Type B pancreatic cell (in vitro differentiated cells): ENCODE data around the gene LRMDA. TPM values are rescaled to one million over a fixed set of nuclear protein-coding genes. Genes with fewer than 3 reads are reported as not detected.

ENCODE experiments used
- DNase-seq: peaks from one replicate; pipeline ENCODE4 v3.0.0; 2021; ENCODE audit warnings: mixed read lengths; ENCODE audit not compliant: unreplicated experiment; ENCODE audit errors: extremely low spot score
- H3K27ac Mint-ChIP-seq: 2 replicates; pipeline ENCODE4 v1.8.0; 2021; ENCODE audit warnings: mild to moderate bottlenecking, mixed read lengths
- H3K27me3 Mint-ChIP-seq: 2 replicates; pipeline ENCODE4 v1.8.0; 2021; ENCODE audit warnings: mixed read lengths
- H3K36me3 Mint-ChIP-seq: 2 replicates; pipeline ENCODE4 v1.8.0; 2021; ENCODE audit warnings: mixed read lengths
- H3K4me1 Mint-ChIP-seq: one replicate; pipeline ENCODE4 v1.8.0; 2021; ENCODE audit warnings: mixed read lengths; ENCODE audit not compliant: unreplicated experiment
- H3K4me3 Mint-ChIP-seq: 2 replicates; pipeline ENCODE4 v1.8.0; 2021; ENCODE audit warnings: mild to moderate bottlenecking, mixed read lengths
- H3K9me3 Mint-ChIP-seq: 2 replicates; pipeline ENCODE4 v1.8.0; 2021; ENCODE audit warnings: mixed read lengths
- total RNA-seq: library from RNA; stranded (reverse); gene quantifications from 2 replicates; pipeline ENCODE4 v1.2.1, GENCODE V29; 2021; ENCODE audit warnings: low replicate concordance
- TF ChIP-seq, protein P1 (sequence below): fragments of 200-600 bp; sonication (generic); conservative IDR thresholded peaks from 2 replicates; pipeline ENCODE4 v1.5.0; 2021; ENCODE audit warnings: antibody characterized with exemption, mild to moderate bottlenecking

Gene LRMDA
- total RNA-seq, 1 donor from 2014 or later, result 2.0 TPM

DNA sequence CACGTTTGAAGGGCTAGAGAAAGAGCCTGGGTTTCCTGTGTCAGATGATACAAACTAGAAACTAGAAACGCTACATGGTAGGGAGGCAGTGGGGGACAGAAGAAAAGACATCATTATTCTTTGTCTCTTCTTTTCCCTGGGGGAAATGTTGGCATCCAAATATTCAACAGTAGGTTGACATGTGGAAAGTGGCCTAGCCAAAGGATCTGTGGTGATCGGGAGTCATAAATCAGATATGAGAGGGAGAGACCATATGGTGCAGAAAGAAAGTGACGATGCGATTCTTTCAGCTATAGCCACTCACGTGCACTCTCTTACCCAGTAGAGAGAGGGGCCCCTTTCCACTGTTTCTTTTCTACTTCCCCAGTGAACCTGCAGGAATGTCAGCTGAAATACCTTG, 964.7 kb downstream of the LRMDA start:
- H3K36me3 Mint-ChIP-seq, result peaks cover 4% of the 10 kb centered on the region
- peaks cover 3% of the 10 kb centered on the region for H3K27me3 Mint-ChIP-seq
- peaks cover 29% of the 10 kb centered on the region for H3K4me1 Mint-ChIP-seq
- H3K9me3 Mint-ChIP-seq, result peaks cover 4% of the 10 kb centered on the region
- H3K27ac Mint-ChIP-seq, result peak overlapping the region; percentile 18
- TF ChIP-seq, protein P1, sequence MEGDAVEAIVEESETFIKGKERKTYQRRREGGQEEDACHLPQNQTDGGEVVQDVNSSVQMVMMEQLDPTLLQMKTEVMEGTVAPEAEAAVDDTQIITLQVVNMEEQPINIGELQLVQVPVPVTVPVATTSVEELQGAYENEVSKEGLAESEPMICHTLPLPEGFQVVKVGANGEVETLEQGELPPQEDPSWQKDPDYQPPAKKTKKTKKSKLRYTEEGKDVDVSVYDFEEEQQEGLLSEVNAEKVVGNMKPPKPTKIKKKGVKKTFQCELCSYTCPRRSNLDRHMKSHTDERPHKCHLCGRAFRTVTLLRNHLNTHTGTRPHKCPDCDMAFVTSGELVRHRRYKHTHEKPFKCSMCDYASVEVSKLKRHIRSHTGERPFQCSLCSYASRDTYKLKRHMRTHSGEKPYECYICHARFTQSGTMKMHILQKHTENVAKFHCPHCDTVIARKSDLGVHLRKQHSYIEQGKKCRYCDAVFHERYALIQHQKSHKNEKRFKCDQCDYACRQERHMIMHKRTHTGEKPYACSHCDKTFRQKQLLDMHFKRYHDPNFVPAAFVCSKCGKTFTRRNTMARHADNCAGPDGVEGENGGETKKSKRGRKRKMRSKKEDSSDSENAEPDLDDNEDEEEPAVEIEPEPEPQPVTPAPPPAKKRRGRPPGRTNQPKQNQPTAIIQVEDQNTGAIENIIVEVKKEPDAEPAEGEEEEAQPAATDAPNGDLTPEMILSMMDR, result no peak
- DNase-seq, result no peak
- H3K4me3 Mint-ChIP-seq, result peak overlapping the region; percentile 26

DNA sequence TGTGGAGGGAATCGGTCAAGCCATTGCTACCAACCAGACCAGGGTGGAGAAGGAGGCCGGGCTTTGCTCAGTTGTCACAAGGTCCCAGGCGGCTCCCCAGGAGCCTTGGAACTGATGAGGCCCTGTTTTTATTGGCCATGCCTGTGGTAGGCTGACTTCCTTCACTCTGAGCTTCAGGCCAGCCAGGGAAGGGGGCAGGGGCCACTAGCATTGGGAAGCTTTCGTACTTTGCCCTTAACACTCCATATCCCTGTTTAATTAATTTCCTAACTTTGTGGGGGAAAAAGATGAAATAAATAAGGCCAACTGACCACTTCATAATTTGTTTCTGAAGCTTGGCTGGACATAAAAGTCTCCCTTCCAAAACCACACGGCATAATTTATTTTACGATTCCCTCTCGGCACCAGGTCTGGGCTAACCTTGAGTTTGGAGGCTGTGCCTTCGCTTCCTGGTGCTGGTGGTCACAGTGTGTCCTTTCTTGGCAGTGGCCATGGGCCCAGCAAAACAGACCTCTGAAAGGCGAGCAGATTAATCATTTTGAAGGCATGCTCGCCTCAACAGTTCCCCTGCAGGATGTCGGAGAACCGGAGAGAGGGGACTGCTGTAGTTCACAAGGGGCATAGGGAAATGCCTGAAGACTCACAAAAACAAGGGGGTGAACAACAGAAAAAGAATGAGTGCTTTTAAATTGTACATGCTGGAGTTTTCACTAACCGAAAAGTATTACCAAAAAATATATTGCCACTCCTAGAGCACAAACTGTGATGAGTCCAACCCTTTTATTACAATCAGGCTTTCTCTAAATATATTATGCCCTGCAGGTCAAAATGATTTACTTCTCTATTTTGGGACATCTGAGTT, 966.0 kb downstream of the LRMDA start:
- Mint-ChIP-seq H3K36me3 (peaks cover 4% of the 10 kb centered on the region), H3K27me3 (peaks cover 3% of the 10 kb centered on the region), H3K9me3 (peaks cover 4% of the 10 kb centered on the region), H3K4me1 (peaks cover 29% of the 10 kb centered on the region), H3K27ac (peak overlapping the region; percentile 45), H3K4me3 (peak overlapping the region; percentile 33)
- DNase-seq, result no peak
- TF ChIP-seq, protein P1, result no peak

DNA sequence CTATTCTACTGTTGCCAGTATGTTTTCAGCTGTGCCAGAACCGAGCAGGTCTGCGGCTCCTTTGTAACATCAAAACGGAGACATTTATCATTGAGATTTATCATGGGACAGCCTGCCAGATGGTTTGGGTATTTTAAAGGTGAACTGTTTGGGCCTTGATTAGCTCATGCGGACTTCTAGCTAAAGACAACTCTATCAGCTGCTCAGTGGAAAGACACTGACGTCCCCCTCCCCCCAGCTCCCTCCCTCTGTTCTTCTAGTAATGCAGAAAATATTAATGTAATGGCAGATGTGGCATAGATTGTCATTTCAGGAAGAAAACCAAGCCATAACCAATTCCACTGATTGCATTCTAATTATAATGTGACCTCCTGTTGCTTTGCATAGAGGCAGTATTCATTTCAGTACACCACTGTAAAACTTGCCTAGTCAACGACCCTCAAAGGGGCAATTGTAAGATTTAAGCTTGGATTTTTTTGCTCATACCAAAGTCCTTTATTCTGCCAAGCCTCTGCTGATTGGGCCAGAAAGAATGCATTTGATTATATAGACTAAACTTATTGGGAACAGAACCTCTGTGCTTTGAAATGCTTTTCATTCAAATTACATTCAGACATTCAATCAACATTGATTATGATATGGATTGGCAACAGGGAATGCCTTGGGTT, 966.8 kb downstream of the LRMDA start:
- no peak for DNase-seq
- Mint-ChIP-seq H3K4me1 (peaks cover 29% of the 10 kb centered on the region), H3K27ac (peak overlapping the region; percentile 38), H3K27me3 (peaks cover 3% of the 10 kb centered on the region), H3K9me3 (no peaks in the 10 kb centered on the region), H3K36me3 (peaks cover 4% of the 10 kb centered on the region), H3K4me3 (peak overlapping the region; percentile 31)
- TF ChIP-seq, protein P1, result no peak

DNA sequence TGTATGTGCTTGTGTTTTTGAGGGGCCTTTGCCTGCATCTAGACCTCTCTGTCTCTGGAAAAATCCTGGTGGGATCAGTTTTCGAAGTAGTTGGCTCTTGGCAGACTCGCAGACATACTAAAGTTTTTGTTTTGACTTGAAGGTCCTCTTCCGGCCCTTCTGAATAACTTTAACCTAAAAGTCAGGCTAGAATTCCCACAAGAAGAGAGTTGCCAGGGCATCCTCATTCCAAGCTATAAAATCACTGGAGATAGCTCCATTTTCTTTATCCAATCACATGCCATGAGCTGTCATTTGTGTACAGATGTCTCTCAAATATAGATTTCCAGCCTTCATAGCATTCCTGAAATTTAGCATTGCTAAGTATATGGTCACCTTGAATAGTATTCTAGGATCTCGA, 967.8 kb downstream of the LRMDA start:
- Mint-ChIP-seq H3K27ac (no peak overlapping the region), H3K9me3 (no peaks in the 10 kb centered on the region), H3K27me3 (peaks cover 3% of the 10 kb centered on the region), H3K36me3 (peaks cover 4% of the 10 kb centered on the region), H3K4me3 (no peak overlapping the region), H3K4me1 (peaks cover 29% of the 10 kb centered on the region)
- TF ChIP-seq, protein P1, result no peak
- no peak for DNase-seq

DNA sequence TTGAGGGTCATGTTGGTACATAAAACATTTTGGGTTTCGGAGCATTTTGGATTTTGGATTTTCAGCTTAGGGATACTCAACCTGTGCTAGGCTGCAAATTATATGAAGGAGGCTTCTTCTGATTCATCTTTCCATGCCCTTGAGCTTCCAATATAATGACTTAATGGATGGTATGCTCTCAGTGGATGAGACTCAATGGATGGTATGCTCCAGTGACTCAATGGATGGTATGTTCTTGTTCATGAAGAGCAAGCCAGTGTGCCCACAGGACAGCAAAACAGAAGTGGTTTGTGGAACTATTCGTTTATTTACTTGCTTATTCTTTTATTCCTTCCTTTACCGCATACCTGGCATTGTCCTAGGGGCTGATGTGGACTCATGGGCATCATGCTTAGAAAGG, 969.6 kb downstream of the LRMDA start:
- Mint-ChIP-seq H3K27me3 (peaks cover 3% of the 10 kb centered on the region), H3K4me1 (peaks cover 22% of the 10 kb centered on the region), H3K27ac (no peak overlapping the region), H3K9me3 (peaks cover 5% of the 10 kb centered on the region), H3K4me3 (no peak overlapping the region), H3K36me3 (peaks cover 4% of the 10 kb centered on the region)
- no peak for DNase-seq
- TF ChIP-seq, protein P1, result no peak
